HG03280 (cell line): ENCODE data around the gene PPCS.
"Not testable (repeated sequence)": the region's sequence is repeated elsewhere in the genome, so short reads cannot be mapped to it uniquely, and the experiment has no call there.

Experiments used
- ATAC-seq: cut with Tn5 transposase; IDR thresholded peaks from one replicate; pipeline ENCODE4 v1.9.1; 2021; ENCODE audit warnings: mild to moderate bottlenecking, moderate library complexity; ENCODE audit not compliant: unreplicated experiment

PPCS gene

DNA sequence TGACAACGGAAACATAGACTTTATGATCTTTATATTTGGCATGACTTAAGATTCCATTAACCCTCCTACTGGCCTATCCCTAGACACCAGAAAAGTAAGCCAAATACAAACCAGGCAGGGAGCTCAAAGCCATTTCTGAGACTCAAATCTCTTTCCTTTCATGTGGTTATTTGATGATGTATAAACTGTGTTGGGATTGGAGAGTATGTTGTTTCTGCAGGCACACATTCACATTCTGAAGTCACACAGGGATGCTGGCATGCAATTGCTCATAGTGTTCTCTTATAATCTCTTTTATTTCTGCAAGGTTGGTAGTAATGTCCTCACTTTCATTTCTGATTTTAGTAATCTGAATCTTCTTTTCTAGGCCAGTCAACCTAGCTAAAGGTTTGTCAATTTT, 6.3 kb upstream of the PPCS start:
- no peak for ATAC-seq

DNA sequence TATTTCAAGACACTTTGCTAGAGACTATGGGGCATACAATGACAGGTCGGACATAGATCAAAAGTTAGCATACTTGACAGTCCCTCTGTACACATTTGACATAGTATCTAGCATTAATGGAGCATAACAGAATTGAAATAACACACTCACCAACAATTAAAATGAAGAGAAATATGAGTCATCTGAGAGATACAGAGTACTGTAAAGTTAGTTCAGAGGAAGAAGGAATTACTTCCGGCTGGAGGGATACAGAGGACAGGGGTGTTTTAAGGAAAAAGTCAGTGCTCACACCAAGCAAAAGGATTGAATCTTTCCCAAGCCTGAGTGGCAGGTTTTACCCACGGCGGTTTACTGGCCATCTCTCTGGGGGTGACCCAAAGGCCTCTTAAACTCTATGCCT, 3.0 kb upstream of the PPCS start:
- no peak for ATAC-seq

DNA sequence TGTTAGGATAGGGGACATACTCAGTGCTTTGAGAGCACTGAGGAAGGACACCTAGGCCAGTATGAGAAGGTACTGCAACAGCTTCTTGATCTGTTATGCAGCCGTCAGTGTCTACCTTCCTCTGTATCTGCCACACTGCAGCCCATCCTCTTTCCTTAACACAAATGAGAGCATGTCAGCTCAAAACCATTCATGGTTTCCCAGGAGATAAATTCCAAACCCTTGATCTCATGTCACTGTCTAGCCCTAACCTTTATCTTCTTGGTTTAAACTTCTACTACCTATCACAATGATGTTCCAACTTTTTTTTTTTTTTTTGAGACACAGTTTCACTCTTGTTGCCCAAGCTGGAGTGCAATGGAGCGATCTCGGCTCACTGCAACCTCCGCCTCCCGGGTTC, 1.9 kb upstream of the PPCS start:
- ATAC-seq, result no peak

DNA sequence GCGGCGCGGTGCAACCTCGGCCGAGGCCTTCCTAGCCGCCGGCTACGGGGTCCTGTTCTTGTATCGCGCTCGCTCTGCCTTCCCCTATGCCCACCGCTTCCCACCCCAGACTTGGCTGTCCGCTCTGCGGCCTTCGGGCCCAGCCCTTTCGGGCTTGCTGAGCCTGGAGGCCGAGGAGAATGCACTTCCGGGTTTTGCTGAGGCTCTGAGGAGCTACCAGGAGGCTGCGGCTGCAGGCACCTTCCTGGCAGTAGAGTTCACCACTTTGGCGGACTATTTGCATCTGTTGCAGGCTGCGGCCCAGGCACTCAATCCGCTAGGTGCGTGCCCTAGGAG, 379 bp downstream of the PPCS start:
- ATAC-seq, result peak; percentile 64

DNA sequence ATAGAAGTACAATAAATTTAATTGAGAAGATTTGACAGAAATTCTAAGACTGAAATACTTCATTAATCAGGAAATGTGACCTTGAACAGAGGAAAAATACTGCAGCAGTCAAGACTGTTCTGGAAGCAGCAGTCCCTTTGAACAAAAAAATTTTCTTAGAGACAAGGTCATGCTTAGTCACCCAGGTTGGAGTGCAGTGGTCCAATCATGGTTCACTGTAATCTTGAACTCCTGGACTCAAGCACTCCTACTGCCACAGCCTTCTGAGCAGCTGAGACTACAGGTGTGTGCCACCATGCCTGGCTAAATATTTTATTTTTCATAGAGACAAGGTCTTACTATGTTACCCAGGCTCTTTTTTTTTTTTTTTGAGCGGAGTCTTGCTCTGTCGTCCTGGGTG, 4.9 kb downstream of the PPCS start:
- no peak for ATAC-seq

DNA sequence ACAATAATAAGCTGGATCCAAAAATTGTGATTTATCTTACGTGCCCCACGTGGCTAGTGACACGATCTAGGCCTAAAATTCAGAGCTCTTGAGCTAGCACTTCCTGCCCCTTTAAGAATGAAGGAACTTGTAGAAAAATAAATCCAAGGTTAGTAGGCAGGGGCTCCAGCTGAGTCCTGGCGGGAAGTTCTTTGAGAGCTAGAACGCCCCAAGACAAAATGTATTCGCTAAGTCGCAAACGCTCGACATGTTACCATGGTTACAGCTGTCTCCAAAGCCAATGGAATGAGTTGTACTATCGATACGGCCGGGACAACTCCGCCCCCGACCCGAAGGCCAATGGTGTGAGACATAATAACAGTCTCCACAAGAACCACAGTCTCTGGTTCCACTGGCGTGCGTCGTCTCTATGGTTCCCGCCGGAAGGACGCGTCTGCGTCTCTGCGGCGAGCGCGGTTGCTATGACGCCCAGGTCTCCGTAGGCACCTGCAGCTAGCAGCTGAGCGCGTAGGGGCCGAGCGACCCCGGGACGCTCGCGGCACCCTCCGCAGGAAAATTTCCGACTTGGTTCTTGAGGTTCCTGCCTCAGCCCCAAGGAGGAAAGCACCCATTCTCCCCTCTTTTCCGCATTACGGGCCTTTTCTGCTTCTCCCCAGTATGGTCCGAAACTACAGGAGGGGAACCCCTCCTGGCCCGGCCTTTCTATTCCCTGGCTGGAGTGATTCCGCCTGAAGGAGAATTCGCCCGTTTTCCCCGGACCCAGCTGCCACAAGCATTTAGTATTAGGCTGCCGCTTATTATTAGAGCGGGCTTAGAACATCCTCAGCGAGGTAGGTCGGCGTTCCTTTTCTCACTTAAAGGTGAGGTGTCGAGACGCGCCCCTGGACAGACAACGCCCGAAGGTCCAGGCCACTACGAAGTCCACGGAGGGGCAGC, 6.8 kb downstream of the PPCS start, which contains the start of gene CCDC30:
TSS of gene CCDC30 (plus strand) at position 459 of the 936 bp plus-strand sequence. CDS start 17,266 bp downstream, outside the sequence.
- ATAC-seq, result peak; percentile 98

DNA sequence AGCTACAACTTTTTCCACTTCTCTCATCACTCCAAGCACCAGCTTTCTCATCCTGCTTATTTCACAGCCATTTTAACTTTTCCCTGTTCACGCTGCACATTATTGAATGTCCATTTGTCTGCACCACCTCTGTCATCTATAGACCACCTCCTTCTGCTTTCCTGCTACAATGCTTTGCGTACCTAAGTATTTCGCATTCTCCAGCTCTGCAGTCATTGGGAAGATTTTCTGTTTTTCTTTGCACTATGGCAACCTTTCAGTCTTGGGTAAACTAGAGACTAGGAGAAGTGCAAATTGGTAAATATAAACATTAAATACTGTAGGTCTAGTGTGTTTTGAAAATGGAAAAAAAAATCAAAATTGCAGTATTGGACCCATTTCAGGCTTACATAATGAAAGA, 7.6 kb downstream of the PPCS start:
- ATAC-seq, result no peak

DNA sequence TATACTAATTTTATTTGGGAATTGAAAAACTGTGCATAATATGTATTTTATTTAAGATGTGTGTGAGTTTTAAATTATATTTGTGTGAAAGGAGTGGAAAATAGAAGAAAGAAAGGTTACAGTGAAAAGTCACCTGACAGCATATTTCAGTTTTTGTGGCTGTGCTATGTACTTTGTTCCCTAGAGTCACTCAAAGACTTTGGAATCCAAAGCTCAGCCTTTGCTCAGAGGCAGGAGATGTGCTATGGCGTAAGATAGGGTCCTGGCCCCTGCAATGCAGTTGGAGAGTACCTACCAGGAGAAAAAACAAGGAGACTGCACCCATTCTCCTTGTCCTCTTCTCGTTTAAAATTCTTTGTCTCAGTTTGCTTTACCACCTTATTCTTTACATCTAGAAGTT, 9.7 kb downstream of the PPCS start:
- no peak for ATAC-seq

DNA sequence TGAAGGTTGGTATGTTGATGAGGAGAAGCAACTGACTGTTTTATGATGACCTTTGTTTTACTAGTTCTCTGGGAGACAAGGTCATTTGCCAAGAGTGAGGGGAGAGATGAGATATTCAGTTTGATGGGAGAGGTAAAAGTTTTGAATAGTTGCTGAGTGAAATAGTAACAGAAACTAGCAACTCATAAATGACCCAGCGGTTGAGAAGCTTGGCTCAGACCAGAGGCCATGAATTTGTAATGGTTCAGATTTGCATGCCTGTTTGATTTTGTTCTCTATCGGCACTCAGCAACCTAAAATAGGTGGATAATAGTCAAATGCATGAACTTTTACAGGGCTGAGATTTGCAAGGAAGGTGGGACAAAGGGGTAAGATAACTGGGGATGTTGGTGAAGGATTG, 13.4 kb downstream of the PPCS start:
- no peak for ATAC-seq

DNA sequence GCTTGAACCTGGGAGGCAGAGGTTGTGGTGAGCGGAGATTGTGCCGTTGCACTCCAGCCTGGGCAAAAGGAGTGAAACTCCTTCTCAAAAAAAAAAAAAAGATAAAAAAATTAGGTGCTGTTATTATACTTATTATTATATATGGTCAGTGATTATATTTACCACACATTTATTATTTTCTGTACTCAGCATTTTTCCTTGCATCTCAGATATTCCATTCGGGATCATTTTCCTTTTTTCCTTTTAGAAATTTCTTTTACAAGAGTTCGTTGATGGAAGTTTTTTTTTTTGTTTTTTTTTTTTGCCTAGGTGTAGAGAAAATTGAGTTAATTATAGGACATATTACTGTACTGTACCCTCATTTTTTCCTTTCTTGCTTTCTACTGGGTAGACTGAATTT, 20.3 kb downstream of the PPCS start:
- ATAC-seq, result no peak

DNA sequence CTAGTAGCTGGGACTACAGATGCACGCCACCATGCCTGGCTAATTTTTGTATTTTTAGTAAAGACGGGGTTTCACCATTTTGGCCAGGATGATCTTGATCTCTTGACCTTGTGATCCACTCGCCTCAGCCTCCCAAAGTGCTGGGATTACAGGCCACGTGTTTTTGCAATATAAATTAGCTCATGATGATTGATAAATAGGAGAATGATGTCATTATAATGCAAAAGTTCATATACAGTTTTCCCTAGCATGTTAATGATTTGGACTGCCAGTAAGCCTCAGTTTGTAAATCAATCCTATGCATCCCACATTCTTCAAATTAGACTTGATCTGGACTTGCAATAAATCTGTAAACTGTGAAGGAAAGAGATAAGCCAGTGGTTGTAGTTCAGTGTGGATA, 21.0 kb downstream of the PPCS start:
- not testable (repeated sequence) for ATAC-seq

DNA sequence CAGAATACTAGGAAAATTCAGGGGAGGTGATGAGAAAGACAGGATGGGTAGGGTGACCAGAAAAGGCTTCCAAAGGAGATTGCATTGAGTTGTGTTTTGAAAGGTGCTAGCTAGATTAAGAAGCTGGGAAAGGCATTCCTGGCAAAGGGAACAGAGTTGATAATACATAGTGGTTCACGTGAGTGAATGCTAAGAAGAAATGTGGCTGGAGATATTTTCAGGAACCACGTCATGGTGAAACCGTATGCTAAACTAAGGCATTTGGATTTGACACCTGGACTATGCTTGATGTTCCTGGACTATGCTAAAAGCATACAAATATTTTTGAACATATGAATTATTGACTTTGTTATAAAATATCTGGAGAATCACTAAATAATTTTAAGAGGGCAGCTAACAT, 21.4 kb downstream of the PPCS start:
- ATAC-seq, result no peak

DNA sequence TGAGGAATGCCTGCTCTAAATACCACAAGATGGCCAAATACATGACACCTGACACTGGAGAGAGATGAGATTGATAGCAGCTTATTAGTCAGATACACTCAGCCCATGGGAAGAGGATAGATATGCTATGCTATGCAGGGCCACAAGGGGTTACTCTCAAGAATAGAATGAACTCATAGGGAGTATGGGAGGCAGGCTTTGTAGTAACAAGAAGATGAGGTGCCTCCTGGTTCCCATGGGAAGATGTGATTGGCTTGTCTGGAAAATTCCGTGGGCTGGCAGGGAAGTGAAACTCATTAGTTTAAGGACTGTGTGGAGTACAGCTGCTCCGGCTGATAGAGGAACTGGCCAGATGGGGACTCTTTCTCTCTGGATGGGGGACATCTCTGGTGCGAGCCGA, 23.3 kb downstream of the PPCS start:
- no peak for ATAC-seq

DNA sequence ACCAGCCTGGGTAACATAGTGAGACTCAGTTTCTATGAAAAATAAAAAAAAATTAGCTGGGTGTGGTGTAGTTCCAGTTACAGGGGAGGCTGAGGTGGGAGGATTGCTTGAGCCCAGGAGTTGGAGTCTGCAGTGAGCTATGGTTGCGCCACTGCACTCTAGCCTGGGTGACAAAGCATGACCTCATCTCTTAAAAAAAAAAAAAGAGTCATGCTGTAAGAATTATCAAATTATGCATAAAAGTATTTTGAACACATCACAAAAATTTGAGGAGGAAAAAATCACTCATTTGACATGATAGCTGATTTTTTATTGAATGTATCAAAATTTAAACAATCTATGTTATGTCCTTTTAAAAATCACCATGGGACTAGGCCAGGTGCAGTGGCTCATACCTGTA, 24.6 kb downstream of the PPCS start:
- ATAC-seq, result no peak

DNA sequence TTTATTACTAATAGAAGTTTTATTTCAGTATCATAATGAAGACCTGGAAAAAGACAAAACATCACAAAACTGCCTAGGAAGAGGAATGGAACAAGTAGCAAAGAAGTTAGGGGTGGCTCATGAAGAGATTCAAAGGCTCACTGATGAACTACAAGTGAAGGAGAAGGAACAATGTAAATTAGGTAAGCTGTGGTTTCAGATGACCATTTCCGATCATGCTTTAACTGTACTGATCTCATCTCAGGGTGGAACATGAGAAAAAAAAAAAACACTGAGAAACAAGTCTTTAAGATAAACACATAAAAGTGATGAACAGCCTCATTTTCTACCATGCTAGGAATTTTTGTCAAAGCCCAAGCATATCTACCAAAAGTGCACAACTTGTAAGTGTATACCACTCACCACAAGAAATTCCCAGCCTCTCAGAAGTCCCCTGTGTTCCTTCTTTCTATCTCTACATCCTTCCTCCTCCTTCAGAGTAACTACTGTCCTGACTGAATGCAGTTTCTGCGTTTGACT, 26.4 kb downstream of the PPCS start:
- ATAC-seq, result no peak

DNA sequence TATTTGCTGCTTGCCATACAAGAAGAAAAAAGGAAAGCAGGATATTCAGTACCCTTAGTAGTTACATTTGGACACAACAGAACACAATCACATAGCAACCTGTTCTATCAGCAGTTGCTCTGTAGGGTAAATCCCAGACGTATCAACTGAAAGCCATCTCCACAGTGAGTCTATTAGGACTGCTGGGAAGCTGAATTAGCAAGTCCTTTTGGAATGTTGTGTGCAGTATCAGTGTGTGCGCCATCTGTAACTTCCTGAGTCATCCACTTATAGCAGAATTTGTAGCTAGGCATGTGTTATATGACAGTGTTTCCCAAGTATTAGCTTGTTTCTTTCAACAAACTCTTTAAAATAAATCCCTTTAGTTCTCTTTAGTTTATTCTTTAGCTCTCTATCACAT, 28.0 kb downstream of the PPCS start:
- ATAC-seq, result no peak

DNA sequence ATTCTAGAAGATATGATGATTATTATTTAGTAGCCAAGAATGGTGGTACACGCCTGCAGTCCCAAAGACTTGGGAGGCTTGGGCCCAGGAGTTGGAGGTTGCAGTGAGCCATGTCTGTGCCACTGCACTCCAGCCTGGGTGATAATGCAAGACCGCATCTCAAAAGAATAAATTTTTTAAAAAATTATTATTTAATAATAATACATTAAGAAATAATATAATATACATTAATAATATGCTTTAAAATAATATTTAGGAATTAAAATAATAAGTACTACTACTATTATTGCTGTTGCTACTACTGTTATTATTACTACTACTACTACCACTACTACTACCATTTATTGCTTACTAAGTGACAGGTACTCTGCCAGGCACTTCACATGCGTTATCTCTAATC, 33.9 kb downstream of the PPCS start:
- no peak for ATAC-seq

DNA sequence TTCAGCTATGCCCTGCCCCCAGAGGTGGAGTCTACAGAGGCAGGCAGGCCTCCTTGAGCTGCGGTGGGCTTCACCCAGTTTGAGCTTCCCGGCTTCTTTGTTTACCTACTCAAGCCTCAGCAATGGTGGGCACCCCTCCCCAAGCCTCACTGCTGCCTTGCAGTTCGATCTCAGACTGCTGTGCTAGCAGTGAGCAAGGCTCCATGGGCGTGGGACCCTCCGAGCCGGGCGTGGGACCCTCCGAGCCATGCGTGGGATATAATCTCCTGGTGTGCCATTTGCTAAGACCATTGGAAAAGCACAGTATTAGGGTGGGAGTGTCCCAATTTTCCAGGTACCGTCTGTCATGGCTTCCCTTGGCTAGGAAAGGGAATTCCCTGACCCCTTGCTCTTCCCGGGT, 45.7 kb downstream of the PPCS start:
- not testable (repeated sequence) for ATAC-seq

DNA sequence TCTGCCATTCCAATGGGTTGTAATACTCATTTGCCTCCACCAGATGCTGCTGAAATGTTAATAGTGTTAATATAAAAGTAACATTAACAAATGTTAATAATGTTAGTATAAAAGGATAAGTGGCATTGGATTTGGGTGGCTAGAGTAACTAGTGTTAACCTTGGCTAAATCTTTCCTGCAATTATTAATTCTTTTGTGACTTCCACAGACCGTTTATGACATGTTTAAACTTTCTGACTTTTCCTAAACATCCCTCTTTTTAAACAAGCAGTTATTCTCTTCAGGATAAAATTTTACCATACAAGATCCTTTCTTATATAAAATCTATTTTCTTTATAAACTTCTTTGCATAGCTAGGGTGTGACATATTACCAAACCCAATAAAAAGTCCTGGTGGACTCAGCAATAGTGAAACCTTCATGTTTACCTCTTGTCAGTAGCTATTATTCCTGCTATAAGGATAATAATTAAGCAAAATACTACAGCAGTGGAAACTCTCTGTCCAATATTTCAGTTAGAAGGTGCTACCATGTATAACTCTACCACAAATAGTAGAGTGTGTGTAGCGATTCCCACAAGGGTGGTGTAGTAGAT, 48.3 kb downstream of the PPCS start:
- ATAC-seq, result no peak

DNA sequence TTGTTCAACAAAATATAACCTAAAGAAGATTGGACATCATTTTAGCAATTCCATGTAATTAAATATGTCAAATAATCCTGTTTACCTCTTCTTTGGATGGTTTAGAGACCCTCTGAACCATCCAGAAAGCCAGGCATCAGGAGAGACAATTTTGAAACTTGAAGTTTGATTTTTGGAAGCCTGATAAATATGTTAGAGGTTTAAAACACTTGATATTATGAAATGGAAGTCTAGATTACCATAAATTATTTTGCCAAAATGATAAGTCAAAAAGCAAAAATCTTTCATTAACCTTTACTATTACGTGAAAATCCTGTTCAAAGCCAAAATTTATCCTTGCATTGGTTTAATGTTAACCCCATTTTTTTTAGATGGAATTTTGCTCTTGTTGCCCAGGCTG, 50.2 kb downstream of the PPCS start:
- no peak for ATAC-seq
